Limb (tissue), 2 donors: Measurements from ENCODE around the gene WDFY4.

Experiments used
- DNase-seq, 2 donors: peaks; one replicate each; pipeline ENCODE4 v3.0.0-alpha.2; 2016; ENCODE audit errors: extremely low spot score in 2 of 2

Gene WDFY4

GRCh38 chr10:48974510-48975156 is 290.0 kb downstream of the WDFY4 start:
- no peak for DNase-seq

DNA sequence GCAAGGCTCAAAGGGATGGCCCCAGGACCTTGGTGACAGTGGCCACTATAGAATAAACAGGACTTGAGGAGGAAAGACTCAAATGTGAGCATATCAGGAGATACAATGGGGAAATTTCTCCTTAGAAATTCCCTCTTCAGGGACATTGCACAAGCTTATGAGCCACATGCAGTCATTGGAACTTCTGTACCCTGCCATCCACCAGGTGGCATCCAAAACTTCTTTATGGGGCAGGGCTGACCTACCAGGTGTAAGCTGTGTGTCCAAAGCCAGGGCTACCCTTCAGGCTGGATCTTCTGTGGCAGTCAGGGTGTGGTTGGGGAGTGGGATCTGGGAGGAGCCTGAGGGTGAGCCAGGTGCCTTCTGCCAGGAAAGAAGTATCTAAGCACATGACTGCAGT is 291.5 kb downstream of the WDFY4 start:
- no peak for DNase-seq

DNA sequence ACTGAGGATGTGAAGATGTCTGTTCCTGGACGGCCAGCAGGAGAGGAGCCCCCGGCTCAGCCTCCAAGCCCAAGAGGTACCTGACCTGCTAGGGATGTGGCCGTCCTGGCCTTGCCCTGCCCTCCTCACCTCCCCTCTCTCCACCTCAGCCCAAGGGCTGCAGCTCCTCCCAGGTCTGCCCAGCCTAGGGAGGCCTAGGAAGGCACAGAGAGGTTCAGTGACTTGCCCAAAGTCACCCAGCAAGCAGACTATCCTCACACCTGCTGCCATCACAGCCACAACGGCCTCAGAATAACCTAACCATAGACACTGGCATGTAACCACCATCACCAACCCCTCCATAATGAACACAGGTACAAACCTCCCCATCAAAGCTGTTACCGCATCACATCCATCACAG is 293.6 kb downstream of the WDFY4 start:
- no peak for DNase-seq

DNA sequence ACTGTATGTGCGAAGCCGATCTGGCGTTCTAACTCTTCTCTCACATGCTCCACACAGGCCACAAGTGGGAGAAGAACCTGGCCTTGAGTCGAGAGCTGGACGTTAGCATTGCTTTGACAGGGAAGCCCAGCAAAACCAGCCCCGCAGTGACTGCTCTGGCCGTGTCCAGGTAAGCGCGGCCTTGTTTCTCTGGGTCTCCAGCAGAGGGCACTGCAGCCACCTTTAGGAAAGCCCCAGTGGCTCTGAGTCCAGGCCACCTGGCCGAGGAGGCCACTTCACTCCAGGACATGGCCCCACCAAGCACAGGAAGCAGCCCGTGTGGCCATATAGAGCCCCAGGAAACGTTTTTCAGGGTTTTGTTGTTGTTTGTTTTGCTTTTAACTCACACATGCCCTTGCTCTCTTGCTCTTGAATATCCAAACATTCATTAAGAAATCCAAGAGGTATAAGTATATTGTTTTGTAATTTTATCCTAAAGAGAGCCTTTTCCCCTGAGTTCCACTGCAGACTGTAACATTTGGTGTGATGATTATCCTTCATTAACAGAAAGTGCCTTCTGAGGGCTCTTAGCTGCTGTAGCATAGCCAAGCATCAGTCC is 296.7 kb downstream of the WDFY4 start:
- peak; percentile 16 to 69 for DNase-seq

GRCh38 chr10:48982584-48982983 is 297.9 kb downstream of the WDFY4 start:
- DNase-seq, result no peak

GRCh38 chr10:48983648-48984351 is 299.1 kb downstream of the WDFY4 start:
- no peak for DNase-seq

GRCh38 chr10:48985621-48986158 is 301.0 kb downstream of the WDFY4 start:
- no peak for DNase-seq

GRCh38 chr10:48990226-48990625 is 305.6 kb downstream of the WDFY4 start:
- DNase-seq, result no peak

- no peak for DNase-seq
Observed at GRCh38 chr10:48993627-48994026, 309.0 kb downstream of the WDFY4 start.

DNA sequence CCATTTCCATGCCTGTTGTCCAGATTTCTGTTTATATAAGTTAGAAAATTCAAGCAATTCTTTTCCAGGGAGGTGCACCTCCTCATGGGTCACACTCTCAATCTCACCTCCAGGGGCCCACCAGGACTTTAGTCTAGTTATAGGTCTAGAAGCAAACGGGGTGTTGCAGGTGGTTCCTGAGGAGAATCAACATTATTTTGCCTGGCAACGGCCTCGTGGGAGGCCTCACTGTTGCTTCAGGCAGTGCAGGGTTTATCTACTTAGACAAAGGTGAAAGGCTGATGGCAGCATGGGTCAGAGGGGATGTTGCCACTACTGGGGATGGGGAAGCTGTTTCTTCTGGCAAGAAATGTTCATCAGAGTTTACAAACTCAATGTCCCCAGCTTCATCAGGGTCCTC is 311.7 kb downstream of the WDFY4 start:
- no peak for DNase-seq

DNA sequence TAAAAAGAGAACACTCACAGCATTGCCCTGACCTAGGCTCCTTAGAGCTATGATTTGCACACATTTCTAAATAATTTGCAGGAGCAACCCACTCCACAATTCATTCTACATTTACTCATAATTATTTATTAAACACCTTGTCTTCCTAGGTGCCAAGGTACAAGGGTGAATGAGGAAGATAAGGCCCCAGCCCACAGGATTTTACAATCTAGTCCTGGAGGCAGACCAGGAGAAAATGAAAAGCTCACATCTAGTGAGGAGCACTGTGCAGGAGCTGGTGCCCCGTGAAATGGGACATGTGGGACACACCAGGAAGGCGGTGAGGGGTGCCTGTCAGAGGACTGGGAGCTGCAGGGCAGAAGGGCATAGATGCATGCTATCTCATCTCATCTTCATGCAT is 314.7 kb downstream of the WDFY4 start:
- no peak for DNase-seq

DNA sequence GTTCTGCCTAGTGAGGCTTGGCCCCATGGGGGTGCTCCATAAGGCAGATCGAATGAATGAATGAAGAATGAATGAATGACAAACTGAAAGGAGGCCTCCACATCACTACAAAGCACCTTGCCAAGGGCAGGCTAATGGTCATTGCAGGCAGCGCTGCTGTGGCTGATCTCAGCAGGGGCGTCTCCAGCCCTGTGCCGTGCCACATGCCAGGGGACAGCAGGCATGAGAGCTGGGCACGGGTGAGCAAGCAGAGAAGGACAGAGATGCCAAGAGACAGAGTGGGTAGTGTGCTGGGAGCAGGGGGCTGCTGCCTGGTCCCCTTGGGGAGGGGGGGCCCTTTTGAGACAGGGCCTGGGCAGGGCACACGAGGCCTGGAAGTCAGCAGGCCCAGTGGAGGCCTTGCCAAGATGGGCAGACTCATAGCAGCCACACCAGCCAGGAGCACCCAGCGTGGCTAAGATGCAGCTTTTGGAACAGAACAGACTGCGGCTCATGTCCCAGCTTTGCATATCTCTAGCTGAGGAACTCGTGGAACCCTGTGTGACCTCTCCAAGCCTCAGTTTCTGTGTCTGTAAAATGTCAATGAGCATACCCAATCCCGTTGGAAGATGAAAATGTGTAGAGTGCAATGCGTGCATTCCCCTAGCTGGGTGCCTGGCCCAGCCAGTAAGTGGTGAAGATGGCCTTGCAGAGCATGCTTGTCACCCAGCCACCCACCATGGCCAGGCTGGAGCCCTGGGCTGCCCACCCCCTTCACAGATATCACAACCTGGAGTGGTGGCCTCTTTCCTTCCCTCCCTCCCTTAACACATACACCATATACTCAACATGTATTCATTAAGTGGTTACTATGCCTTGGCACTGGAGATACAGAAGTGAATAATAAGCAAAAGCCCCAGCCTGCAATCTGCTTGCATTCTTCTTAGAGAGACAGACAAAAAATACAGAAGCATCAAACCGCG is 316.0 kb downstream of the WDFY4 start:
- no peak for DNase-seq

DNA sequence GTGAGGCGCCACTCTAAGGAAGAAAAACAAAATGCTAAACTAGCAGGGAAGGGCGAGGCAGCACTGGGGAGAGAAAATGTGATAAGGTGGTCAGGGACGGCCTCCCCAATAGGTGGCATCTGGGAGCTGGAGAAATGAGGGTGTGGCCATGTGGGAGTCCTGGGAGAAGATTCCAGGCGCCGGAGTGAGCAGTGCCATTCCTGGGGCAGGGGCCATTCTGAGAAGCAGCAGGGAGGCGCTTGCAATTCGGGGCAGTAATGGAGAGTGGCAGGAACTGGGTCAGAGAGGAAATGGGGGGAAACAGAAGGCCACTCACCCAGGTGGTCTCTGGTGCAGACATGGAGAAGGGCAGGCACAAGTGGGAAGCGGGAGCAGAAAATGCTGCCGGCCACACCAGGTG is 316.7 kb downstream of the WDFY4 start:
- DNase-seq, result no peak

DNA sequence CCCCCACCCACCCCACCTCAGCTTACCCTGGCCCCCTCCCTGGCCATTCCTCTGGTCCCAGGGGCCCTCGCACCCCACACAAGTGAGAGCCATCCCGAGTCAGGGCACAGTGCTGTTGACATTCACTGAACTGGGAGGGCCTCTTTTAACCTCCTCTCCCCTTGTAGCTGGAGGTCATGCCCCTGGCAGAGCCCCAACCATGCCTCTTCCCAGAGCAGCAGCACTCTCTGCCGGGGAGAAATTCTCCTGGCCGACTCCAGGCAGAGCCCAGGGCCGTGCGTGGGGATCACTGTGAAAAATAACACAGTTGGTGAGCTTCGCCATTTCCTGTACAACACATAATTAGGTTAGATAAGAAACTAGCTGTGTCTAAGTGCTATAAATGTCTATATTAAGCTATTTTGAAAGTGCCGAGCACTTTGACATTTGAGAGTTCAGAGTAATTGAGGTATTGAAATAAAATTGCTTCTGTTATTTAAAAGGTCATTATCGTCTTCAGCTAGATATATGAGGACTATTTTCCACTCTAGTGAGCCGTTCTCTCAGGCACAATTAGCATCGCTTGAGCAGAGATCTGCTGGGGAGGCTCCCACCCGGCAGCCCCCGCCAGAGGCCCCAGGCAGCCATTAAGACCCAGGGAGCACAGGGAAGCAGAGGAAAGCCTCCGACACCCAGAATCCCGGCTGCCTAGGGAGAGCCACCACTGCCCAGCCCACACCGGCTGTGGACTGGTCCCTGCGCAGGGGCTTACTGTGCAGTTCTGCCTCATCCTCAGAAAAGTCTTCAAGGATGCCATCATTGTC is 317.4 kb downstream of the WDFY4 start:
- DNase-seq, result no peak

DNA sequence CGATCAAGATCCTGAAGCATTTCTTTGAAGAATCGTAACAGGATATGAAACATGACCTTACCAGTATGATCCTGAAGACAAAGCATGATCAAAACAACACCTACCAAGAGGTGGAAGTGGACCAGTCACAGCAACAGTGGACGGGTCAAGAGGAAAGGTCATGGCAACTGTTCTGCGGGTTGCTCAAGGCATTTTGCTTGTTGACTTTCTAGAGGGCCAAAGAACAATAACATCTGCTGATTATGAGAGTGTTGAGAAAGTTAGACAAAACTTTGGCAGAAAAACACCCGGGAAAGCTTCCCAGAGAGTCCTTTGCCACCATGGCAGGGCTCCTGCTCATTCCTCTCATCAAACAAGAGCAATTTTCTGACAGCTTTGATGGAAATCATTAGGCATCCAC is 320.6 kb downstream of the WDFY4 start:
- DNase-seq, result no peak

- no peak for DNase-seq
Observed at GRCh38 chr10:49007129-49007528, 322.5 kb downstream of the WDFY4 start.

GRCh38 chr10:49008091-49008490 is 323.4 kb downstream of the WDFY4 start:
- no peak for DNase-seq

GRCh38 chr10:49008505-49009198 is 324.0 kb downstream of the WDFY4 start:
- no peak for DNase-seq

DNA sequence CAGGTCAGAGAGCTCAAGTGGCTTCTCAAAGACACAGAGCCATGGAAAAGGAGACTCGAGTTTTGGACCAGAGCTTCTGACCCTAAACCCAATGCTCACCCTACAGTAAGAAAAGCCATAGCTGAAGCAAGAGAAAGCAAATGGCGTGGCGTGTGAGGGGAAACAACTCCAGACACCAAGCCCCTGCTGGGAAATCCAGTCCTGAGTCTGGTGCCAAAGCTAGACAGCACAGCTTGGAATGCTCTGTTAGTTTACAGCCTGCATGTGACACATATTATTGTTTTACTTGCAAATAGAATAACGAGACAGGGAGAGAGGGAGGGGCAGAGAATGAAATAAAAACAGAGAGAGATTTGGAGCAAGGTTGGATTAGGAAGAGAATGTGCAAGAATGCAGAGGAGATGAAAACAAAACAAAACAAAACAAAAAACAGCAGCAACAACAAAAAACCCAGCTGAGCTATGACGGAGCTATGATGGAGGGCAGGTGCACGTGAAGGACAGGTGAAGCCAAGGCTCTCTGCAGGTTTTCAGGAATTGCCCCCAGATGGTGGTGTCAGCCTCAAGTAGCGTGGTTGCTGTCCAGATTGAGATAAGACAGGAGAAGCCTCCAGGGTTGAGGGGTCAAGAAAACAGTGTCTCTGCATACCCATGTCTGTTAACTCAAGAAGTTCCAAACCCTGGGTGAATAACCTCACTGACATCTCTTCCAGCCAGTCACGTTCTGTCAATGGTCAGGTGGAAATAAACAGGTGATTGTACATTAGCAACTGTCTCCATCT is 324.7 kb downstream of the WDFY4 start:
- peak in 1 of 2 donors; percentile 49 for DNase-seq
